GM12865 (cell line): ENCODE measurements around the gene PCBP3.
"Not testable (repeated sequence)": the region's sequence is repeated elsewhere in the genome, so short reads cannot be mapped to it uniquely, and the experiment has no call there.

Experiments
- DNase-seq: peaks from one replicate; pipeline ENCODE4 v3.0.0; 2010; ENCODE audit warnings: low read depth
- H3K4me3 ChIP-seq: 2 replicates; pipeline ENCODE4 v1.5.1; 2011; ENCODE audit warnings: mild to moderate bottlenecking, low read depth, low read length, control low read depth
- CTCF ChIP-seq: IDR thresholded peaks from 2 replicates; pipeline ENCODE4 v1.5.1; 2011; ENCODE audit warnings: low read length, control low read depth, low read depth, inconsistent platforms; ENCODE audit not compliant: insufficient read depth; ENCODE audit errors: missing control alignments

PCBP3 gene

GRCh38 chr21:45622416-45623097 lies 21.0 kb upstream of the PCBP3 start:
- TF ChIP-seq CTCF: no peak
- no peak overlapping the region for H3K4me3 ChIP-seq
- no peak for DNase-seq

- TF ChIP-seq CTCF: no peak
- H3K4me3 ChIP-seq: no peak overlapping the region
- no peak for DNase-seq
Measured at GRCh38 chr21:45623436-45623835, 20.1 kb upstream of the PCBP3 start.

- not testable (repeated sequence) for DNase-seq, H3K4me3 ChIP-seq
Measured at GRCh38 chr21:45626127-45626526, 17.4 kb upstream of the PCBP3 start.

- no peak for DNase-seq
- no peak for TF ChIP-seq CTCF
- H3K4me3 ChIP-seq: no peak overlapping the region
Measured at GRCh38 chr21:45629046-45629981, 14.2 kb upstream of the PCBP3 start.

GRCh38 chr21:45630066-45630694 lies 13.3 kb upstream of the PCBP3 start:
- no peak overlapping the region for H3K4me3 ChIP-seq
- DNase-seq: no peak
- TF ChIP-seq CTCF: no peak

GRCh38 chr21:45630876-45631275 lies 12.6 kb upstream of the PCBP3 start:
- DNase-seq: no peak
- H3K4me3 ChIP-seq: no peak overlapping the region
- no peak for TF ChIP-seq CTCF

GRCh38 chr21:45631540-45631939 lies 12.0 kb upstream of the PCBP3 start:
- H3K4me3 ChIP-seq: no peak overlapping the region
- DNase-seq: no peak
- no peak for TF ChIP-seq CTCF
